SK-N-SH treated with all-trans-retinoic acid at 6 μM for 48 hours (cell line): ENCODE data around the gene APCDD1L.

ENCODE experiments used
- CREB5 ChIP-seq: fragments of 250-450 bp; sonication (Bioruptor Pico); IDR thresholded peaks from 2 replicates; pipeline ENCODE4 v1.5.1; 2020; ENCODE audit warnings: low read depth, mild to moderate bottlenecking, moderate library complexity
- CSDC2 ChIP-seq: fragments of 250-450 bp; sonication (Bioruptor Pico); IDR thresholded peaks from 2 replicates; pipeline ENCODE4 v1.5.0; 2020; ENCODE audit warnings: mild to moderate bottlenecking, moderate library complexity
- GLIS3 ChIP-seq: fragments of 250-450 bp; sonication (Bioruptor Pico); IDR thresholded peaks from 2 replicates; pipeline ENCODE4 v1.5.0; 2020; ENCODE audit warnings: mild to moderate bottlenecking, moderate library complexity
- ISL1 ChIP-seq: fragments of 250-450 bp; sonication (Bioruptor Pico); IDR thresholded peaks from 2 replicates; pipeline ENCODE4 v2.1.2; 2022; ENCODE audit warnings: mild to moderate bottlenecking, moderate library complexity
- OSR1 ChIP-seq: fragments of 250-450 bp; sonication (Bioruptor Pico); IDR thresholded peaks from 2 replicates; pipeline ENCODE4 v1.8.0; 2022; ENCODE audit warnings: moderate library complexity, mild to moderate bottlenecking, inconsistent platforms
- PATZ1 ChIP-seq: fragments of 250-450 bp; sonication (Bioruptor Pico); IDR thresholded peaks from 2 replicates; pipeline ENCODE4 v1.8.0; 2020; ENCODE audit warnings: mild to moderate bottlenecking, moderate library complexity, borderline replicate concordance
- RARB ChIP-seq: fragments of 250-450 bp; sonication (Bioruptor Pico); IDR thresholded peaks from 2 replicates; pipeline ENCODE4 v1.8.0; 2021; ENCODE audit warnings: mild to moderate bottlenecking, moderate library complexity
- SNAI2 ChIP-seq: fragments of 250-450 bp; sonication (Bioruptor Pico); IDR thresholded peaks from 2 replicates; pipeline ENCODE4 v1.5.0; 2020; ENCODE audit warnings: mild to moderate bottlenecking, moderate library complexity
- ZC3H10 ChIP-seq: fragments of 250-450 bp; sonication (Bioruptor Pico); IDR thresholded peaks from 2 replicates; pipeline ENCODE4 v1.5.1; 2021; ENCODE audit warnings: mild to moderate bottlenecking, moderate library complexity
- ZFP3 ChIP-seq: fragments of 250-450 bp; sonication (Bioruptor Pico); IDR thresholded peaks from 2 replicates; pipeline ENCODE4 v1.5.0; 2020; ENCODE audit warnings: mild to moderate bottlenecking, moderate library complexity
- ZFP30 ChIP-seq: fragments of 450-650 bp; formaldehyde crosslinking; IDR thresholded peaks from 2 replicates; pipeline ENCODE4 v1.5.0; 2022; ENCODE audit warnings: mild to moderate bottlenecking, moderate library complexity
- ZNF70 ChIP-seq: fragments of 450-650 bp; formaldehyde crosslinking; IDR thresholded peaks from 2 replicates; pipeline ENCODE4 v1.5.0; 2020; ENCODE audit warnings: mild to moderate bottlenecking, moderate library complexity
- ZNF8 ChIP-seq: fragments of 450-650 bp; formaldehyde crosslinking; IDR thresholded peaks from 2 replicates; pipeline ENCODE4 v1.5.0; 2020; ENCODE audit warnings: mild to moderate bottlenecking, moderate library complexity

GRCh38 chr20:58550275-58551059 lies 35.3 kb upstream of the APCDD1L start:
- no peak for TF ChIP-seq ZNF8 (CRISPR knock-in tag)
- TF ChIP-seq ZFP3 (CRISPR knock-in tag): no peak
- no peak for TF ChIP-seq ZFP30
- no peak for TF ChIP-seq ISL1
- TF ChIP-seq RARB (CRISPR knock-in tag): no peak
- TF ChIP-seq CSDC2 (CRISPR knock-in tag): no peak
- TF ChIP-seq ZC3H10: no peak
- TF ChIP-seq GLIS3 (CRISPR knock-in tag): no peak
- no peak for TF ChIP-seq ZNF70
- TF ChIP-seq PATZ1 (CRISPR knock-in tag): no peak
- no peak for TF ChIP-seq OSR1 (CRISPR knock-in tag)
- TF ChIP-seq CREB5 (CRISPR knock-in tag): no peak
- TF ChIP-seq SNAI2: no peak
